Dendritic cell treated with granulocyte-macrophage colony-stimulating factor and Interleukin-4, amounts not matched to agents 40 ng/mL and 50 ng/mL, for 4 days (primary cell): ENCODE results near the gene NEK3.
"Not testable (repeated sequence)": the region's sequence is repeated elsewhere in the genome, so short reads cannot be mapped to it uniquely, and the experiment has no call there.

Experiments used
- H3K27ac Mint-ChIP-seq: one replicate; pipeline ENCODE4 v1.8.0; 2022; ENCODE audit warnings: mild to moderate bottlenecking, mixed read lengths
- H3K27me3 Mint-ChIP-seq: one replicate; pipeline ENCODE4 v1.8.0; 2022; ENCODE audit warnings: mild to moderate bottlenecking, mixed read lengths
- H3K36me3 Mint-ChIP-seq: one replicate; pipeline ENCODE4 v1.8.0; 2022; ENCODE audit warnings: low read depth, mixed read lengths
- H3K4me1 Mint-ChIP-seq: one replicate; pipeline ENCODE4 v1.8.0; 2022; ENCODE audit warnings: low read depth, mixed read lengths
- H3K4me3 Mint-ChIP-seq: one replicate; pipeline ENCODE4 v1.8.0; 2022; ENCODE audit warnings: mild to moderate bottlenecking, moderate library complexity, mixed read lengths
- H3K9me3 Mint-ChIP-seq: one replicate; pipeline ENCODE4 v1.8.0; 2022; ENCODE audit warnings: mixed read lengths
- intact Hi-C: fragments of 100-400 bp; cut with micrococcal nuclease; formaldehyde crosslinking; loops from one replicate; pipeline ENCODE4 v1.15.0; 2022

NEK3 gene

GRCh38 chr13:52125547-52125946 lies 33.9 kb downstream of the NEK3 start:
- peaks cover 13% of the 10 kb centered on the region for H3K4me1 Mint-ChIP-seq
- peaks cover 14% of the 10 kb centered on the region for H3K36me3 Mint-ChIP-seq
- no peak overlapping the region for H3K27ac Mint-ChIP-seq
- no peaks in the 10 kb centered on the region for H3K9me3 Mint-ChIP-seq
- H3K27me3 Mint-ChIP-seq, result peaks cover 5% of the 10 kb centered on the region
- no peak overlapping the region for H3K4me3 Mint-ChIP-seq
- intact Hi-C loops, result loop anchor here (5.0 kb wide), 3 partner anchors 113 to 998 kb away; partner anchors contain the start of genes ALG11, ATP7B and TMEM272

- H3K36me3 Mint-ChIP-seq, result no peaks in the 10 kb centered on the region
- intact Hi-C loops, result no loop called here
- H3K4me1 Mint-ChIP-seq, result no peaks in the 10 kb centered on the region
- no peaks in the 10 kb centered on the region for H3K9me3 Mint-ChIP-seq
- H3K27ac Mint-ChIP-seq, result no peak overlapping the region
- no peak overlapping the region for H3K4me3 Mint-ChIP-seq
- H3K27me3 Mint-ChIP-seq, result peaks cover 2% of the 10 kb centered on the region
Observed at GRCh38 chr13:52118595-52118994, 40.8 kb downstream of the NEK3 start.

GRCh38 chr13:52118095-52118494 lies 41.3 kb downstream of the NEK3 start:
- intact Hi-C loops, result no loop called here
- Mint-ChIP-seq H3K4me3 (no peak overlapping the region), H3K4me1 (no peaks in the 10 kb centered on the region), H3K27ac (no peak overlapping the region), H3K9me3 (no peaks in the 10 kb centered on the region), H3K27me3 (peaks cover 2% of the 10 kb centered on the region), H3K36me3 (no peaks in the 10 kb centered on the region)

- H3K4me1 Mint-ChIP-seq, result no peaks in the 10 kb centered on the region
Observed at GRCh38 chr13:52112591-52112990, 46.8 kb downstream of the NEK3 start.

GRCh38 chr13:52109116-52109670 lies 50.2 kb downstream of the NEK3 start:
- H3K36me3 Mint-ChIP-seq, result no peaks in the 10 kb centered on the region
- no peaks in the 10 kb centered on the region for H3K9me3 Mint-ChIP-seq
- no peak overlapping the region for H3K27ac Mint-ChIP-seq
- no peaks in the 10 kb centered on the region for H3K4me1 Mint-ChIP-seq
- peaks cover 1% of the 10 kb centered on the region for H3K27me3 Mint-ChIP-seq
- no peak overlapping the region for H3K4me3 Mint-ChIP-seq
- intact Hi-C loops, result no loop called here

More at GRCh38 chr13:52112591-52112990, 46.8 kb downstream of the NEK3 start:
- intact Hi-C loops, result no loop called here
- Mint-ChIP-seq H3K27ac (no peak overlapping the region), H3K36me3 (no peaks in the 10 kb centered on the region), H3K4me3 (no peak overlapping the region), H3K27me3 (peaks cover 1% of the 10 kb centered on the region), H3K9me3 (no peaks in the 10 kb centered on the region)

- no peaks in the 10 kb centered on the region for H3K4me1 Mint-ChIP-seq
- H3K27ac Mint-ChIP-seq, result no peak overlapping the region
- no peaks in the 10 kb centered on the region for H3K36me3 Mint-ChIP-seq
- H3K27me3 Mint-ChIP-seq, result no peaks in the 10 kb centered on the region
- intact Hi-C loops, result no loop called here
- no peaks in the 10 kb centered on the region for H3K9me3 Mint-ChIP-seq
- no peak overlapping the region for H3K4me3 Mint-ChIP-seq
Observed at GRCh38 chr13:52105841-52106240, 53.6 kb downstream of the NEK3 start.

- Mint-ChIP-seq H3K27me3 (no peaks in the 10 kb centered on the region), H3K9me3 (no peaks in the 10 kb centered on the region), H3K36me3 (no peaks in the 10 kb centered on the region), H3K4me3 (no peak overlapping the region), H3K4me1 (no peaks in the 10 kb centered on the region), H3K27ac (no peak overlapping the region)
- intact Hi-C loops, result no loop called here
Observed at GRCh38 chr13:52104624-52105023, 54.8 kb downstream of the NEK3 start.

GRCh38 chr13:52103386-52103785 lies 56.0 kb downstream of the NEK3 start:
- H3K36me3 Mint-ChIP-seq, result no peaks in the 10 kb centered on the region
- H3K27ac Mint-ChIP-seq, result no peak overlapping the region
- H3K4me1 Mint-ChIP-seq, result no peaks in the 10 kb centered on the region
- H3K9me3 Mint-ChIP-seq, result no peaks in the 10 kb centered on the region
- no peaks in the 10 kb centered on the region for H3K27me3 Mint-ChIP-seq
- intact Hi-C loops, result no loop called here
- H3K4me3 Mint-ChIP-seq, result no peak overlapping the region

GRCh38 chr13:52102423-52102822 lies 57.0 kb downstream of the NEK3 start:
- H3K27ac Mint-ChIP-seq, H3K36me3 Mint-ChIP-seq, H3K27me3 Mint-ChIP-seq, H3K4me1 Mint-ChIP-seq, H3K4me3 Mint-ChIP-seq, H3K9me3 Mint-ChIP-seq, intact Hi-C loops: not testable (repeated sequence)

GRCh38 chr13:52097197-52097596 lies 62.2 kb downstream of the NEK3 start:
- intact Hi-C loops, result loop anchor here (10.0 kb wide), 1 partner anchor 52 kb away; no protein-coding TSS in a partner anchor
- H3K27ac Mint-ChIP-seq, result no peak overlapping the region
- no peaks in the 10 kb centered on the region for H3K9me3 Mint-ChIP-seq
- H3K4me3 Mint-ChIP-seq, result no peak overlapping the region
- H3K36me3 Mint-ChIP-seq, result no peaks in the 10 kb centered on the region
- H3K4me1 Mint-ChIP-seq, result no peaks in the 10 kb centered on the region
- no peaks in the 10 kb centered on the region for H3K27me3 Mint-ChIP-seq

GRCh38 chr13:52096748-52097147 lies 62.6 kb downstream of the NEK3 start:
- Mint-ChIP-seq H3K27me3 (no peaks in the 10 kb centered on the region), H3K4me3 (no peak overlapping the region), H3K4me1 (no peaks in the 10 kb centered on the region), H3K27ac (no peak overlapping the region), H3K36me3 (no peaks in the 10 kb centered on the region), H3K9me3 (no peaks in the 10 kb centered on the region)
- intact Hi-C loops, result loop anchor here (10.0 kb wide), 1 partner anchor 52 kb away; no protein-coding TSS in a partner anchor

GRCh38 chr13:52096062-52096461 lies 63.3 kb downstream of the NEK3 start:
- intact Hi-C loops, result loop anchor here (10.0 kb wide), 1 partner anchor 51 kb away; no protein-coding TSS in a partner anchor
- no peaks in the 10 kb centered on the region for H3K9me3 Mint-ChIP-seq
- H3K36me3 Mint-ChIP-seq, result no peaks in the 10 kb centered on the region
- no peak overlapping the region for H3K27ac Mint-ChIP-seq
- no peaks in the 10 kb centered on the region for H3K27me3 Mint-ChIP-seq
- H3K4me1 Mint-ChIP-seq, result no peaks in the 10 kb centered on the region
- no peak overlapping the region for H3K4me3 Mint-ChIP-seq

- Mint-ChIP-seq H3K4me3 (no peak overlapping the region), H3K9me3 (no peaks in the 10 kb centered on the region), H3K27ac (no peak overlapping the region), H3K4me1 (no peaks in the 10 kb centered on the region), H3K27me3 (no peaks in the 10 kb centered on the region), H3K36me3 (no peaks in the 10 kb centered on the region)
- intact Hi-C loops, result loop anchor here (10.0 kb wide), 1 partner anchor 47 kb away; no protein-coding TSS in a partner anchor
Observed at GRCh38 chr13:52092087-52092486, 67.3 kb downstream of the NEK3 start.

GRCh38 chr13:52091473-52091872 lies 67.9 kb downstream of the NEK3 start:
- Mint-ChIP-seq H3K36me3 (no peaks in the 10 kb centered on the region), H3K4me1 (no peaks in the 10 kb centered on the region), H3K27me3 (no peaks in the 10 kb centered on the region), H3K27ac (no peak overlapping the region), H3K4me3 (no peak overlapping the region), H3K9me3 (no peaks in the 10 kb centered on the region)
- intact Hi-C loops, result loop anchor here (10.0 kb wide), 1 partner anchor 47 kb away; no protein-coding TSS in a partner anchor

GRCh38 chr13:52085421-52085820 lies 74.0 kb downstream of the NEK3 start:
- Mint-ChIP-seq H3K4me3 (no peak overlapping the region), H3K27ac (no peak overlapping the region), H3K36me3 (no peaks in the 10 kb centered on the region), H3K27me3 (no peaks in the 10 kb centered on the region), H3K9me3 (no peaks in the 10 kb centered on the region), H3K4me1 (no peaks in the 10 kb centered on the region)
- intact Hi-C loops, result no loop called here
